ENCODE measurements around the gene PI4KA.

- TF ChIP-seq POLR2A (IDR thresholded peaks at IDR 0.05) (no peak), CTCF (IDR thresholded peaks at IDR 0.05) (no peak), POLR2AphosphoS5 (IDR thresholded peaks at IDR 0.05) (no peak)
Observed at GRCh38 chr22:20659920-20660319, 198.7 kb downstream of the PI4KA start.

All from prostate gland (tissue), 2 donors.